Astrocyte of the spinal cord (primary cell): ENCODE measurements around the gene HOXA9.

ENCODE experiments used
- DNase-seq: peaks from one replicate; pipeline ENCODE4 v3.0.0; 2011; ENCODE audit warnings: low read depth, low spot score
- H3K4me3 ChIP-seq: 2 replicates; pipeline ENCODE4 v1.5.1; 2011; ENCODE audit warnings: low read depth, mild to moderate bottlenecking, low read length, moderate library complexity
- in situ Hi-C: cut with HindIII; loops from 2 replicates; pipeline ENCODE4 v1.10.0; 2017; ENCODE audit warnings: low sequenced_read_pairs
- TF ChIP-seq, protein P1 (sequence below): IDR thresholded peaks from 2 replicates; pipeline ENCODE4 v1.5.1; 2012; ENCODE audit warnings: low read depth, mild to moderate bottlenecking, low read length, inconsistent platforms

HOXA9 gene

DNA sequence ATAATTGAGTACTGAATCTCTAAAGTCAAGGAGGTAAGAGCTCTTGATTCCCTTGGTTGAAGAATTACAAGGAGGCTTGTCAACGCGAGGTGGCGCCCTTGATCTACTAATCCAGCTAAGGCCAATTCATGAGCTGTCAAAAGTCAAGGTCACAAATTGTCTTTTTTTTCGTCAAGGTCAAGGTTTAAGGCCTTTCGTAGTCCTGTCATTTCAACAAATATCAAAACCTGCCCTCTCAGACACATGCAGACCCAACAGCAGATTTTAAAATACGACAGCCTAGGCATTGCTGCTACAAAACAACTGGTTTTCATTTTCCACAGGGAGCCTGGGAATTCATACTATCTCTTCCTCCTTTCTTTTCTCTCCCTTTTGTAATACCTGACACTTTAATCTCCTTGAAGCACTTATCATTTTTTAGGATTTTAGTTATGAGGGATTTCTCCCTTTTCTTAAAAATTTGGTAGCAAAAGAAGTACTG is 31.0 kb upstream of the HOXA9 start:
- in situ Hi-C loops = no loop called here
- DNase-seq = peak; percentile 74
- TF ChIP-seq, protein P1, sequence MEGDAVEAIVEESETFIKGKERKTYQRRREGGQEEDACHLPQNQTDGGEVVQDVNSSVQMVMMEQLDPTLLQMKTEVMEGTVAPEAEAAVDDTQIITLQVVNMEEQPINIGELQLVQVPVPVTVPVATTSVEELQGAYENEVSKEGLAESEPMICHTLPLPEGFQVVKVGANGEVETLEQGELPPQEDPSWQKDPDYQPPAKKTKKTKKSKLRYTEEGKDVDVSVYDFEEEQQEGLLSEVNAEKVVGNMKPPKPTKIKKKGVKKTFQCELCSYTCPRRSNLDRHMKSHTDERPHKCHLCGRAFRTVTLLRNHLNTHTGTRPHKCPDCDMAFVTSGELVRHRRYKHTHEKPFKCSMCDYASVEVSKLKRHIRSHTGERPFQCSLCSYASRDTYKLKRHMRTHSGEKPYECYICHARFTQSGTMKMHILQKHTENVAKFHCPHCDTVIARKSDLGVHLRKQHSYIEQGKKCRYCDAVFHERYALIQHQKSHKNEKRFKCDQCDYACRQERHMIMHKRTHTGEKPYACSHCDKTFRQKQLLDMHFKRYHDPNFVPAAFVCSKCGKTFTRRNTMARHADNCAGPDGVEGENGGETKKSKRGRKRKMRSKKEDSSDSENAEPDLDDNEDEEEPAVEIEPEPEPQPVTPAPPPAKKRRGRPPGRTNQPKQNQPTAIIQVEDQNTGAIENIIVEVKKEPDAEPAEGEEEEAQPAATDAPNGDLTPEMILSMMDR = peak; percentile 71
- H3K4me3 ChIP-seq = no peak overlapping the region

DNA sequence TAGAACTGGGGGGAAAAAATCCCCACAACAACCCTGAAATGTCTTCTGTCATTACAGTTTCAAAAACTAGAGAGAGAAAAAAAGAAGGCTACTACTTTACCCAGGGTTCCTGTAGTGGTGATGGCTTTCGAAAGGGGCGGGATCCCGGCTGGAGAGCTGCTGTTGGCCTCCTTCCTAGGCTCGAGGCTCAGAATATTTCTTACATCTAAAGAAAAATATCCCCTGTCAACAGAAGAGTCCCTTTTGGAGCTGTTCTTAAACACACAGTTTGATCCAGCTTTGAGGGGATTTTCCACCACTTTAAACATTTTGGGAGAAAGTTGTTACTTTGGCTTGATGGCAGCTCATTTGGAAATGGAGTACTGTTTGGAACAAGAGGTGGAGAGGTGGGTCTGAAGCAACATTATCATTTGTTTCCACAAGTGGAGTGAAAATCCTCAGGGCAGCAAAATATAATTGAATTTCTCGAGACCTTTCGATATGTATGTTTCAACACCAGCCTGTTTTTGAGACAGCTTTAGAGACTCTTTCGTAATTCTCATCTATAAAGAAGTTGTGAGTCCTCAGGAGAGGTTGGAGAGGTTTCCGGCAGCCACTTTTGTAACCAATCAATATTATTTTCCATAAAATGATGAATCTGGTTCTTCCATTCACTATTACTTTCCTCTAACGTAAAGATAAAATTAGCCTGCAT is 29.5 kb upstream of the HOXA9 start:
- TF ChIP-seq, protein P1 = no peak
- in situ Hi-C loops = no loop called here
- H3K4me3 ChIP-seq = no peak overlapping the region
- DNase-seq = no peak

DNA sequence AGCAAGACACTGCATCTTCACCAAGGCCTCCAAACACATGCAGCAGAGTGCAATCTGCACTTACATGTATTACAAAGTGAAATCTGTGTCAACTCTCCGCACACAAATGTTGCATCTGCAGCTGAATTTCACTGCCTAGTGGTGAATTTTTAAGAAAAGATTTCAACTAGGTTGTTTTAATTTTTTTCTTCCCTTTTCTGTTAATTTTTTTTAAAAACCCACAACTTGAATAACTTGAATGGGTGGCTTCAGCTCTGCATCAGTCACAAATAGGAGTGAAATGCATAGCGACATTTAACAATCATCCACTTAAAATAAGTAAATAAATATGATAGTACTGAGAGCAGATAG is 28.6 kb upstream of the HOXA9 start:
- no peak overlapping the region for H3K4me3 ChIP-seq
- DNase-seq = no peak
- TF ChIP-seq, protein P1 = no peak
- in situ Hi-C loops = no loop called here

DNA sequence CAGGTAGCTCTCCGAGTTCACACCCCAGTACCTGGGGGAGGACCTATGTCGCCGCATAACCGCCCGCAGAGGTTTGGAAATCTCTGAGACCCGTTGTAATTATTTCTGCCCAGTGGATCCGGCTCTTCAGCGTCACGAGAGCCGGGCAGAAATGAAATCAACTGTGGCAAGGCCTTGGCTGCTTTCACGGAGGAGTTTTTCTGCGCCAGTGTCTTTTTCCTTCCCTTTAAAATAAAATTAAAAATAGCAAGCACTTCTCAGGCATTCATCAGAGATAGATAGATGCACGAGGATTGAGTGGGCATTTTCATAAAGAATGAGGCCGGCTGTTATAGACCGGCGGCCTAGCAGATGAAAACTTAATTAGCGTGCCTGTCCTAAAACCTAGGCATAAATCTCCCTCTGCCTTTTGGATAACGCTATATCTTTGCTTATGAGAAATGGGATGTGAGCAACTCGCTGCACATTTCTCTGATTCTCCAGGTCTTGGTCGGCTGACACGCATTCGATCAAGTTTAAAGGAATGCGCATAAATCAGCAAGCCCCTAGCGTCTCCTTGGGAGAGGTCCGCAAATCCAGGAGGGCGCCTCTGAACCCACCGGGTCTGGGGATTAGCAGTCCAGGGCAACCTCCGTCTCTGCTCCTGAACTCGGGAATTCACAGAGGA is 28.1 kb upstream of the HOXA9 start:
- no peak overlapping the region for H3K4me3 ChIP-seq
- in situ Hi-C loops = no loop called here
- DNase-seq = no peak
- TF ChIP-seq, protein P1 = no peak

DNA sequence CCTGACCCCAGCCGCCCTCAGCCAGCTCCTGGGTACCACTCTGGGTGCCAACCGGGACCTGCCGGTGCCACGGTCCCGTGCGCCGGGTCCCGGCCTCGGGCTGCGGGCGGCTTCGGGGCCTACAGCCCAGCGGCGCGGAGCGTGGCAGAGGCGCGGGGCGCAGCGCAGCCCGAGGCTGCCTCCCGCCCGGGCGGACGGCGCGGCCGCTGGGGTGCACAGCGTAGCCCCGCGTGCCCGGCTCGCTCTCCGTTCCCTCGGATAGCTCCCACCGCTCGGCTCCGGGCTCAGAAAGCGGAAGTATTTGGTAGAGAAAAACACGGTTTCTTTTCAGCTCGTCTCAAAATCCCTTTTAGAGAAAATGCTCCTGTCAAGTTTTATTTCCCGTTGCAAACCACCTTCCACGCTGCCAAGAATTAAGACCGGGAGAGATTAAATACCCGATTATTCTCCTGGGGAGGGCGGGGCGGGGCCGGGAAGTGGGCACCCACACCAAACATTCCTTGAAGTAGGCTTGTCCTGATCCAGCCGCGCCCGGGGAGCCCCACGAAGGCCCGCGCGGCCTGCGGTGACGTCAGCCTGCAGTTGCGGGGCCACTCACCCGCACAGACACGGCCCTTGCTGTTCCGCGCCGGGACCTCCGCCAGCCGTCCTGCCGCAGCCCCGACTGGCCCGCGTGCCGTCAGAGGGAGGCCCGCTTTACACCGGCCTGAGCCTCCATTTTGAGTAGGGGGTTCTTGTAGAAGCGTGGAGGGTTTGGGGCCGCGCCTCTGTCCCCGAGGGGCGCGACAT is 27.4 kb upstream of the HOXA9 start:
- TF ChIP-seq, protein P1 = no peak
- in situ Hi-C loops = no loop called here
- no peak overlapping the region for H3K4me3 ChIP-seq
- no peak for DNase-seq

DNA sequence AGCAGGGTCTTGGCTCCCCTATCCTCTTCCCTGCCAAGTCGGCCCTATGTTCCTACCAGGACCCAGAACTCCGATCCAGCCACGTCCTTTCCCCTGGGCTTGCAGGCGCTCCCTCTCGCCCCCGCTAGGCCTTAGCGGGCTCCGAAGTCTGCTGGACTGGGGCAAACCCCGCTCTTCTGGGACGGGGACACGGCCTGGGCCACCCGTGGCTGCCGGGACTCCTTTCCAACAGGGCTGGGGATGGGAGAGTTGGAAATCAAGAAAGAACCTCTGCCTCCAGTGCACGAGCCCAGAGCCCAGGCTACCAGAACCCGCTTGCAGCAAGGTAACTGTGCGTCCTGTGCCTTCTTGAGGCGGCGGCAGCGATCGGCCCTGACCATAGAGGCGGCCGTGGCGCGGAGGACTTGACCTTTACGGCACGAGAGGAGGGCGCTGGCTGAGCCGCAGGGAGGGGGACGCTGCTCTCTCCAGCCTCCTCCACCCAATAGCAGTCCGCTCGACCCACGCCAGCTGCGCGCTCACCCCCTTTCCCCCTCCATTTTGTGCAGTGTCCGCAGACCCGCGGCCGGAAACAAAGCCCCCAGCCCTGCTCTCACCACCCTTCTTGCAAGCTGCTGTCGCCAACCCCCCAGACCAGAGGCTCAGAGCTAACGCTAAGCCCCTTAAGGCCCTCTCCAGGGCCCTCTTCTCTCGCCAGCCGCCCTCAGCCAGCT is 26.7 kb upstream of the HOXA9 start:
- DNase-seq = no peak
- TF ChIP-seq, protein P1 = no peak
- in situ Hi-C loops = no loop called here
- H3K4me3 ChIP-seq = no peak overlapping the region
